A549 (cell line): ENCODE measurements around the gene BOLA2B.
"Not testable (repeated sequence)": the region's sequence is repeated elsewhere in the genome, so short reads cannot be mapped to it uniquely, and the experiment has no call there.

Source experiments
- RAD21 ChIP-seq, 2 experiments: fragments of >200 bp in 1 of 2; sonication (Bioruptor Twin) in 1 of 2; formaldehyde crosslinking in 1 of 2; IDR thresholded peaks in 1 of 2; conservative IDR thresholded peaks in 1 of 2; 2 replicates in 1 of 2; 3 replicates in 1 of 2; pipeline ENCODE4 v1.6.1; 2012 to 2018; ENCODE audit warnings: inconsistent platforms in 1 of 2
- REST ChIP-seq: fragments of 200-600 bp; sonication (generic); IDR thresholded peaks from 2 replicates; pipeline ENCODE4 v1.6.1; 2016; ENCODE audit warnings: antibody characterized with exemption, mild to moderate bottlenecking, moderate library complexity
- TF ChIP-seq, protein P1 (sequence below): fragments of >200 bp; sonication (Bioruptor Twin); formaldehyde crosslinking; IDR thresholded peaks from 2 replicates; pipeline ENCODE4 v1.6.1; 2016

GRCh38 chr16:30168746-30169145 is 24.7 kb downstream of the BOLA2B start:
- not testable (repeated sequence) for TF ChIP-seq REST; RAD21 (conservative IDR thresholded peaks at IDR 0.05 in 1 of 2, IDR thresholded peaks at IDR 0.05 in 1 of 2)
- TF ChIP-seq, protein P1, sequence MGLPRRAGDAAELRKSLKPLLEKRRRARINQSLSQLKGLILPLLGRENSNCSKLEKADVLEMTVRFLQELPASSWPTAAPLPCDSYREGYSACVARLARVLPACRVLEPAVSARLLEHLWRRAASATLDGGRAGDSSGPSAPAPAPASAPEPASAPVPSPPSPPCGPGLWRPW = not testable (repeated sequence)
